OCI-LY3 (cell line): Measurements from ENCODE around the gene SRPK3.

Source experiments
- H2AFZ ChIP-seq: fragments of 200-600, 300-600 bp; shearing (Covaris generic); 2 replicates; pipeline ENCODE4 v1.6.0; 2014; ENCODE audit warnings: antibody characterized with exemption, low read depth, low read length
- H3K27ac ChIP-seq: fragments of 200-600, 300-600 bp; sonication (generic); 2 replicates; pipeline ENCODE4 v1.5.1; 2014; ENCODE audit warnings: mild to moderate bottlenecking, low read length, moderate library complexity, mixed read lengths
- H3K27me3 ChIP-seq: fragments of 200-600, 300-600 bp; sonication (generic); 2 replicates; pipeline ENCODE4 v1.6.1; 2014; ENCODE audit warnings: low read depth, low read length, mixed read lengths
- H3K36me3 ChIP-seq: fragments of 200-600, 300-600 bp; sonication (generic); replicated peaks from 2 replicates; pipeline ENCODE3; 2014; ENCODE audit warnings: low read depth, low read length, mixed read lengths
- H3K4me1 ChIP-seq: fragments of 300-600, 200-600 bp; sonication (generic); 2 replicates; pipeline ENCODE4 v1.6.1; 2014; ENCODE audit warnings: low read length, mixed read lengths
- H3K4me2 ChIP-seq: fragments of 200-600, 300-600 bp; sonication (generic); 2 replicates; pipeline ENCODE4 v1.6.1; 2014; ENCODE audit warnings: low read length, mixed read lengths
- H3K4me3 ChIP-seq: fragments of 300-600, 200-600 bp; sonication (generic); 2 replicates; pipeline ENCODE4 v1.5.1; 2014; ENCODE audit warnings: antibody characterized with exemption, mild to moderate bottlenecking, low read length, moderate library complexity
- H3K79me2 ChIP-seq: fragments of 300-600, 200-600 bp; shearing (Covaris generic); 2 replicates; pipeline ENCODE4 v1.6.1; 2014; ENCODE audit warnings: mild to moderate bottlenecking, low read length, mixed read lengths
- H3K9ac ChIP-seq: fragments of 300-600, 200-600 bp; shearing (Covaris generic); 2 replicates; pipeline ENCODE4 v1.6.0; 2014; ENCODE audit warnings: mild to moderate bottlenecking, low read length, moderate library complexity
- H3K9me3 ChIP-seq: fragments of 200-600, 300-600 bp; shearing (Covaris generic); 2 replicates; pipeline ENCODE4 v1.6.1; 2014; ENCODE audit warnings: low read length, mixed read lengths; ENCODE audit not compliant: insufficient read depth
- H4K20me1 ChIP-seq: fragments of 200-600, 300-600 bp; sonication (generic); 2 replicates; pipeline ENCODE4 v1.6.1; 2016; ENCODE audit warnings: low read length, mixed read lengths; ENCODE audit not compliant: insufficient read depth
- CTCF ChIP-seq: fragments of 200-600, 300-600 bp; sonication (generic); IDR thresholded peaks from 2 replicates; pipeline ENCODE4 v1.5.1; 2014; ENCODE audit warnings: antibody characterized with exemption, low read length, low read depth
- EZH2phosphoT487 ChIP-seq: fragments of 200-600 bp; shearing (Covaris generic); IDR thresholded peaks from 2 replicates; pipeline ENCODE4 v1.6.1; 2018; ENCODE audit warnings: antibody characterized with exemption, mixed run types, low read depth

SRPK3 gene

DNA sequence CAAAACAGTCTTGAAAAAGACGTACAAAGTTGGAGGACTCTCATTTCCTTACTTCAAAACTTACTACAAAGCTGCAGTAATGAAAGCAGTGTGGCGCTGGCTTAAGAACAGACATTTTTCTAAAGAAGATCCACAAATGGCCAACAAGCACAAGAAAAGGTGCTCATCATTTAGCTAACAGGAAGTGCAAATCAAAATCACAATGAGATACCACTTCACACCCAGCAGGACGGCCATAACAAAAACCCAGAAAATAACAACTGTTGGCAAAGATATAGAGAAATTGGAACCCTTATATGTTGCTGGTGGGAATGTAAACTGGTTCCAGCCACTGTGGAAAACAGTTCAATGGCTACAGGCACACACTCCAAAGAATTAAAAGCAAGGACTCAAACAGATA, 46.2 kb downstream of the SRPK3 start:
- Histone ChIP-seq H3K9ac (no peak overlapping the region), H3K9me3 (no peaks in the 10 kb centered on the region), H3K4me2 (no peak overlapping the region), H3K4me3 (no peak overlapping the region), H2AFZ (no peak overlapping the region), H3K27ac (no peak overlapping the region), H3K27me3 (peaks cover 6% of the 10 kb centered on the region; the same call in 1 of the 2 replicates), H4K20me1 (no peaks in the 10 kb centered on the region), H3K36me3 (no peaks in the 10 kb centered on the region), H3K4me1 (no peaks in the 10 kb centered on the region), H3K79me2 (no peaks in the 10 kb centered on the region)
- no peak for TF ChIP-seq CTCF
- no peak for TF ChIP-seq EZH2phosphoT487

GRCh38 chrX:153827903-153828302, 47.1 kb downstream of the SRPK3 start:
- Histone ChIP-seq H3K9me3 (no peaks in the 10 kb centered on the region), H3K4me3 (no peak overlapping the region), H2AFZ (no peak overlapping the region), H3K9ac (no peak overlapping the region), H3K27ac (no peak overlapping the region), H3K27me3 (peaks cover 6% of the 10 kb centered on the region; the same call in 1 of the 2 replicates), H3K4me1 (no peaks in the 10 kb centered on the region), H3K4me2 (no peak overlapping the region), H4K20me1 (no peaks in the 10 kb centered on the region), H3K36me3 (no peaks in the 10 kb centered on the region), H3K79me2 (no peaks in the 10 kb centered on the region)
- TF ChIP-seq CTCF (no peak), EZH2phosphoT487 (no peak)

- Histone ChIP-seq H3K4me3 (no peak overlapping the region), H3K36me3 (no peaks in the 10 kb centered on the region)
These were observed 47.5 kb downstream of the SRPK3 start for GRCh38 chrX:153828308-153828707.

More at GRCh38 chrX:153828308-153828707, 47.5 kb downstream of the SRPK3 start:
- Histone ChIP-seq H3K9ac (no peak overlapping the region), H3K27ac (no peak overlapping the region), H3K79me2 (no peaks in the 10 kb centered on the region), H3K4me1 (no peaks in the 10 kb centered on the region), H2AFZ (no peak overlapping the region), H3K27me3 (peaks cover 6% of the 10 kb centered on the region; the same call in 1 of the 2 replicates), H3K4me2 (no peak overlapping the region), H4K20me1 (no peaks in the 10 kb centered on the region), H3K9me3 (no peaks in the 10 kb centered on the region)
- TF ChIP-seq EZH2phosphoT487 (no peak), CTCF (no peak)
